Omental fat pad (tissue), 4 donors: ENCODE data around the gene RAPGEF5. TPM values are rescaled to one million over a fixed set of nuclear protein-coding genes. Genes with fewer than 3 reads are reported as not detected.

Experiments used
- ATAC-seq: fragments of 150-250 bp; one replicate; pipeline ENCODE4 v1.9.1; 2016; ENCODE audit warnings: mild to moderate bottlenecking, moderate library complexity; ENCODE audit not compliant: low FRiP score
- DNase-seq: peaks from one replicate; pipeline ENCODE4 v3.0.0-alpha.2; 2019; ENCODE audit warnings: low spot score
- total RNA-seq, 4 donors: library from RNA; depleted of rRNA; stranded (reverse); fragments of >200 nt; gene quantifications; one replicate each; pipeline ENCODE4 v1.1.0, GENCODE V29; 2016
- TF ChIP-seq, protein P1 (sequence below), 3 donors: fragments of 450-650 bp; IDR thresholded peaks; one replicate each; pipeline ENCODE4 v1.5.1; 2016 to 2017; ENCODE audit warnings: antibody characterized with exemption in 3 of 3, mild to moderate bottlenecking in 3 of 3, moderate library complexity in 2 of 3

Gene RAPGEF5
- total RNA-seq, 4 donors from 2014 or later = 34.7 to 163 (median 73.0) TPM

DNA sequence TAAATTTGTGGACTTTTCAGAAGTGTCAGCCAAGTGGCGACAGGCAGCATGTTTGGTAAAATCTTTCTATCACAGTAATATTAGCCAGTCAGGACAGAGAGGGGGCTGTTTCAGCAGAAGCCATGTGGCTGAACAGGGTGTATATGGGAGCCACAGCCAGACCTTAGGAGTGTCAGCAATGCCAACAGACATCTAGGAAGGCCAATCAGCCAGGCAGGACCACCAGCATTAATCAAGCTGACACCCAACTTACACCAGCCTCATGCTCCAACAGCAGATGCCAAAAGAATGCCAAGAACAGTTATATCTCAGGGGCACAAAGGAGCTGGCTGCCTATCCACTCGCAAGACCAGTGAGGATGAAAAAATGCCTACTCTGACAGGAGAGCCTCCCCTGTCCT lies 54.8 kb downstream of the RAPGEF5 start:
- DNase-seq = no peak
- ATAC-seq = no peak
- TF ChIP-seq, protein P1, sequence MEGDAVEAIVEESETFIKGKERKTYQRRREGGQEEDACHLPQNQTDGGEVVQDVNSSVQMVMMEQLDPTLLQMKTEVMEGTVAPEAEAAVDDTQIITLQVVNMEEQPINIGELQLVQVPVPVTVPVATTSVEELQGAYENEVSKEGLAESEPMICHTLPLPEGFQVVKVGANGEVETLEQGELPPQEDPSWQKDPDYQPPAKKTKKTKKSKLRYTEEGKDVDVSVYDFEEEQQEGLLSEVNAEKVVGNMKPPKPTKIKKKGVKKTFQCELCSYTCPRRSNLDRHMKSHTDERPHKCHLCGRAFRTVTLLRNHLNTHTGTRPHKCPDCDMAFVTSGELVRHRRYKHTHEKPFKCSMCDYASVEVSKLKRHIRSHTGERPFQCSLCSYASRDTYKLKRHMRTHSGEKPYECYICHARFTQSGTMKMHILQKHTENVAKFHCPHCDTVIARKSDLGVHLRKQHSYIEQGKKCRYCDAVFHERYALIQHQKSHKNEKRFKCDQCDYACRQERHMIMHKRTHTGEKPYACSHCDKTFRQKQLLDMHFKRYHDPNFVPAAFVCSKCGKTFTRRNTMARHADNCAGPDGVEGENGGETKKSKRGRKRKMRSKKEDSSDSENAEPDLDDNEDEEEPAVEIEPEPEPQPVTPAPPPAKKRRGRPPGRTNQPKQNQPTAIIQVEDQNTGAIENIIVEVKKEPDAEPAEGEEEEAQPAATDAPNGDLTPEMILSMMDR (IDR thresholded peaks at IDR 0.05) = no peak

GRCh38 chr7:22301790-22302189 lies 55.2 kb downstream of the RAPGEF5 start:
- ATAC-seq = no peak
- no peak for DNase-seq

GRCh38 chr7:22300839-22301238 lies 56.1 kb downstream of the RAPGEF5 start:
- TF ChIP-seq, protein P1 (IDR thresholded peaks at IDR 0.05) = no peak
- ATAC-seq = no peak
- no peak for DNase-seq

More at GRCh38 chr7:22301790-22302189, 55.2 kb downstream of the RAPGEF5 start:
- TF ChIP-seq, protein P1 (IDR thresholded peaks at IDR 0.05) = no peak

GRCh38 chr7:22296916-22297315 lies 60.0 kb downstream of the RAPGEF5 start:
- DNase-seq = no peak
- no peak for ATAC-seq
- TF ChIP-seq, protein P1 (IDR thresholded peaks at IDR 0.05) = no peak

GRCh38 chr7:22296265-22296566 lies 60.7 kb downstream of the RAPGEF5 start:
- TF ChIP-seq, protein P1 (IDR thresholded peaks at IDR 0.05) = no peak
- ATAC-seq = no peak
- DNase-seq = no peak

DNA sequence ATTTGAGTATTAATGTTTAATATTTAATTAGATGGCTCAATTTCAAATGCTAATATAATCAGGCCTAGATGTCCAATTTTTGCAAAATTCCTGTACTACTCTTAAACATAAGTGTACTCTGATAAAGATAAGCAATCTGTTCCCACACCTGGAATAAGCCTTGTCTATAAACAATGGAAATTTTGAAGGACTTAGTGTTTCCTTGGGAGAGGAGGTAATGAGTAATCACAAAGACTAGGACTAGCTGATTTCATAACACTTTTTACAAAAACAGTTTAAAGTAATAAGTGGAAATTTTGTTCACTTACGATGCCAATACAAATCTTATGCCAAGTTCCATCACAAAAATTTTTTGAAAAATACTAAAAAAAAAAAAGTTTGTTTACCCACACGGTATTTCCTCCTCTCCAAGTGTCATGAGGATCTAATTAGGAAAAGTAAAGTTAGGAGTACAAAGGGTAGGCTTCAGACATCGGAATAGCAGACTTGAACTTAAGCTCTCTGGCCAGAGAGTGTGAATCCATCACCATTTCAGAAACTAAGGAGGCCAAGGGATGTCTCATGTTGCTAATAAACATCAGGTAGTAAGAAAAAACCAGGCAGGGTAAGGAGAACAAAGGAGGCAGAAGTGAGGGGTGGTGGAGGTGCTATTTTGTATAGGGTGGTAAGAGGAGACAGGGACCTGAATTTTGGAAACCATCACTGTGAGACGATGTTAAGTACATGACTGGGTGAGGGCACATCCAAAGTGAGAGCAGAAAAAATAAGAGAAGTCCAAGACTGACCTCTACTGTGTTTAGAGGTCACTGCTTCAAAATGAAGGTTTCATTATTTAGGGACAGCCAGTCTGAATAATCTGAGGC lies 61.3 kb downstream of the RAPGEF5 start:
- peak; percentile 49 for ATAC-seq
- TF ChIP-seq, protein P1 (IDR thresholded peaks at IDR 0.05) = no peak
- no peak for DNase-seq

GRCh38 chr7:22292531-22292930 lies 64.4 kb downstream of the RAPGEF5 start:
- no peak for DNase-seq
- TF ChIP-seq, protein P1 (IDR thresholded peaks at IDR 0.05) = no peak
- ATAC-seq = no peak
